Subcutaneous adipose tissue (tissue), 4 donors: Measurements from ENCODE around the gene XRCC4. TPM values are rescaled to one million over a fixed set of nuclear protein-coding genes. Genes with fewer than 3 reads are reported as not detected.

Source experiments
- total RNA-seq, 4 donors: library from RNA; depleted of rRNA; stranded (reverse); fragments of >200 nt; gene quantifications; one replicate each; pipeline ENCODE4 v1.1.0, GENCODE V29; 2016
- TF ChIP-seq, protein P1 (sequence below): fragments of 450-650 bp; IDR thresholded peaks from one replicate; pipeline ENCODE4 v1.5.1; 2016; ENCODE audit warnings: low read depth, mild to moderate bottlenecking, control low read depth, antibody characterized with exemption, moderate library complexity

Gene XRCC4
- total RNA-seq, 4 donors from 2014 or later: 6.6 to 18.1 (median 13.5) TPM

DNA sequence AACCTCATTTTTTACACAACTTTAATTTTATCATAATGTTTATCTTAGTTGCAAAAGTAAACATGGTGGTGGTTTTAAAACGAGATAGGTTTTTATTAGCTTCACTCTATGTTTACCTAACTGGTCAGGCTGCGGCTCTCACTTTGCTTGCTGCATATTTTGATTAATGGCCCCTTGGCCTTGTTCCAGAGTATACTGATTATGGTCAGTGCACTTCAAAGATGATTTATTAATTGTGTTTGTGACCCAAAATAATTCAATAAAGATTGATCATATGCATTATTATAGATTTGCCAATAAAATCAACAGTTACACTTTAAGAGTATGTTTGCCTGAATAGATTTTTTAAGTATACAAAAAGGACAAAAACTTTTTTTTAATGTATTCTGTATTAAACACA is 188.0 kb downstream of the XRCC4 start:
- TF ChIP-seq, protein P1, sequence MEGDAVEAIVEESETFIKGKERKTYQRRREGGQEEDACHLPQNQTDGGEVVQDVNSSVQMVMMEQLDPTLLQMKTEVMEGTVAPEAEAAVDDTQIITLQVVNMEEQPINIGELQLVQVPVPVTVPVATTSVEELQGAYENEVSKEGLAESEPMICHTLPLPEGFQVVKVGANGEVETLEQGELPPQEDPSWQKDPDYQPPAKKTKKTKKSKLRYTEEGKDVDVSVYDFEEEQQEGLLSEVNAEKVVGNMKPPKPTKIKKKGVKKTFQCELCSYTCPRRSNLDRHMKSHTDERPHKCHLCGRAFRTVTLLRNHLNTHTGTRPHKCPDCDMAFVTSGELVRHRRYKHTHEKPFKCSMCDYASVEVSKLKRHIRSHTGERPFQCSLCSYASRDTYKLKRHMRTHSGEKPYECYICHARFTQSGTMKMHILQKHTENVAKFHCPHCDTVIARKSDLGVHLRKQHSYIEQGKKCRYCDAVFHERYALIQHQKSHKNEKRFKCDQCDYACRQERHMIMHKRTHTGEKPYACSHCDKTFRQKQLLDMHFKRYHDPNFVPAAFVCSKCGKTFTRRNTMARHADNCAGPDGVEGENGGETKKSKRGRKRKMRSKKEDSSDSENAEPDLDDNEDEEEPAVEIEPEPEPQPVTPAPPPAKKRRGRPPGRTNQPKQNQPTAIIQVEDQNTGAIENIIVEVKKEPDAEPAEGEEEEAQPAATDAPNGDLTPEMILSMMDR: no peak

DNA sequence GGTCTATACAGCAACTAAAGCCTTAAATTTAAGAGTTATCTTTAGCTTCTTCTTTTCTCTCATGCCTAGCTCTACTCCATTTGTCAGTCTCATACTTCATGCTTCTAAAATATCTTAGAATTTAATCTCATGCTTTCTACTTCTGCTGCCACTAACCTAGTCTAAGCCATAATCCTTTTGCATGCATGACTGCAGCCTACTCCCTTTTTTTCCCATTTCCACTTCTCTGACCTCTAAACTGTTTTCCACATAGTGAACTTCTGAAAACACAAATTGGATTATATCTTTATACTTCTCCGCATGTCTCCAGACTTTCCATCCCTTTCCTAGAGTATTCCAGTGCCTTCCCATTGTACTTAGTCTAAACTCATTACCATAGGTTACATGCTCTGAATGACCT is 193.0 kb downstream of the XRCC4 start:
- TF ChIP-seq, protein P1: no peak

DNA sequence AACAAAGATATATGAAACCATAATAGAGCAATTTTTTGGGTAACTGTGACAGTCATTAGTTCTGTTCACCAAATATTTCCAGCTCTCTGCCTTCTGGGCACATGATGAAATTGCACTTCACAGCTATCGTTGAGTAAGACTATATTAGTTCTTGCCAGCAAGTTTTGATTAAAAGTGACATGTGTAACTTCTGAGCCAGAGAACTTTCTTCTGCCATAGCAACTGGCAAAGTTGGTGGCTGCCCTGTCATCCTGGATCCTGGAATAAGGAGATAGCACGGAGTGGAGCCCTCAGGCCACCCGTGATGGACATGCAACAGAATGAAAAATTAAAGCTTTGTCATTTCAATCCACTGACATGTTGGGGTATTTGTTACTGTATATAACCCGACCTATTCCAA is 199.8 kb downstream of the XRCC4 start:
- TF ChIP-seq, protein P1: no peak

DNA sequence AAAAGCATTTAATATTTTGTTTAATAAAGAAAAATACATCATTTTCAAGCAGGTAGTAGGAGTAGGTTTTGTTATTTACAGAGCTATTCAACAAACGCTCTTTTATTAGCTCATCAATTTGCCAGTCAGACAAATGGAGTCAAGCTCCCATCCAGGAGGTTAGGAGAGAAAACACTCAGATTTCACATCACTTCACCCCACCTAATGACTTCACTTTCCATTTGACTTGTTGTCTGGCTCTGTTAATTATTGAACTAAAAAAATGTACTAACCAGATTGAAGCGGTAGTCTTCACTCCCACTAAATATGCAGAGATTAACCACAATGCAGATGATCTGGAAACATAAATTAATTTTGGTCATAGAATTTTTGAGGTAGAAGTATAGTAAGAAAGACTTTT is 200.6 kb downstream of the XRCC4 start:
- TF ChIP-seq, protein P1: no peak

DNA sequence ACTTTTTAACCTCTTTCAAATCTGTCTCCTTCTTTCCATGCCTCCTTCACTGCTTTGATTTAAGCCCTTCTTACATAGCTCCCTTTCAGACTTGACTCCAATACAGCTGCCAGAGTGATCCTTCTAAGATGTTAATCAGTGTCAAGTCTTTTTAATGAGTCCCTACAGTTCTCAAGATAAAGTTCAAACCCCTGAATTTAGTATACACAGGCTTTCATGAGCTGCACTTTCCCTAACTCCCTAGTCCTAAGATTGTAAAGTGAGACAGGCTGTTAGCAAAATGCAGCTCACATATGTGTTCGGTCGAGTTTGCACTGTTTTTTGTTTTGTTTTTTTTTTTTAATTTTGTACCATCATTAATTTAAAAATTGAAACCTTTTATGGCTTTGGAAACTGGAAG is 203.8 kb downstream of the XRCC4 start:
- TF ChIP-seq, protein P1: no peak

DNA sequence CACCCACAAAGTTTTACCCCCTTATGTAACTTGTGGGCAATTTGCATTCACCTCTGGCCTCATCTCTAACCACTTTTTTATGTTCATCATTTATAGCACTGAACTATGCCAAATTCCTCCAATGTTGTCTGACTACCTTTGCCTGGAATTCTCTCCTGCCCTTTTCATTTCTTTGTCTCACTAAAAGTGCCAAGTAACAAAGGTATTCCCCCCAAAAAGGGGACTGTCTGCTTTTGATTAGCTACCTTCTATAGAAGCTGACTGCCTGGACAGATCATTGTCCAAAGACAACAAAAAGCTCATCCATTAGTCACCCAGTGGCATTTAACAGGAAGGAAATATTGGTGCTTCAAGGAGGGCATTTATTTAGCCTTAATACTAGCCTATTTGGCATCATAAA is 204.3 kb downstream of the XRCC4 start:
- TF ChIP-seq, protein P1: no peak

DNA sequence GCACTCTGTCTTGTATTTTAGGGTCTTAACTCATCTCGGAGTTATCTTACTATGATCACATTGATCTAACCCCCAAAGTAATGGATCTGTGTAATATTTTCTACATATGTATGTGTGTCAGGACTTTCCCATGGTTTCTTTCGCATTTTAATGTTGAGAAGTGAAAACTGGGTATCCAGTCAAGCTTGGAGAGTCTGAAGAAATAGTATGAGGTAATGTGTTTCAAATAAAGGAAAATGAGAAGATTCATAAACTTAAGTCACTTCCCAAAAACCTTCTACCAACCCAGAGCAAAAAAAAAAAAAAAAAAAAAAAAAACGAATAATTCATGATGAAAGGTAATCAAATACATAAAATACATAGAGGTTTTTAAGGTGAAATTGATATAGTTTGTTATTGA is 206.4 kb downstream of the XRCC4 start:
- TF ChIP-seq, protein P1: no peak
